Measurements from ENCODE around the gene CDC40.
"Not testable (repeated sequence)": the region's sequence is repeated elsewhere in the genome, so short reads cannot be mapped to it uniquely, and the experiment has no call there.

Gene CDC40

GRCh38 chr6:110239526-110240274 lies 59.5 kb downstream of the CDC40 start:
- no peaks in the 10 kb centered on the region for H3K4me1 ChIP-seq (ENCODE audit: control insufficient read depth, insufficient read depth, low read length, unreplicated experiment)
- no peaks in the 10 kb centered on the region for H3K79me2 ChIP-seq (ENCODE audit: control insufficient read depth, insufficient read depth, low read length, unreplicated experiment)
- no peak overlapping the region for H2AFZ ChIP-seq (ENCODE audit: low read length, unreplicated experiment)
- H3K36me3 ChIP-seq (ENCODE audit: insufficient read depth, low read length) = no peaks in the 10 kb centered on the region
- H3K4me3 ChIP-seq (ENCODE audit: low read depth, low read length) = no peak overlapping the region
- no peaks in the 10 kb centered on the region for H3K27me3 ChIP-seq (ENCODE audit: insufficient read depth, low read length)
- no peak overlapping the region for H3K27ac ChIP-seq (ENCODE audit: low read depth, low read length)

- not testable (repeated sequence) for H3K4me1 ChIP-seq (ENCODE audit: control insufficient read depth, insufficient read depth, low read length, unreplicated experiment); H2AFZ ChIP-seq (ENCODE audit: low read length, unreplicated experiment); H3K36me3 ChIP-seq (ENCODE audit: insufficient read depth, low read length); H3K27me3 ChIP-seq (ENCODE audit: insufficient read depth, low read length); H3K27ac ChIP-seq (ENCODE audit: low read depth, low read length); H3K79me2 ChIP-seq (ENCODE audit: control insufficient read depth, insufficient read depth, low read length, unreplicated experiment); H3K4me3 ChIP-seq (ENCODE audit: low read depth, low read length)
Measured at GRCh38 chr6:110244621-110245020, 64.4 kb downstream of the CDC40 start.

DNA sequence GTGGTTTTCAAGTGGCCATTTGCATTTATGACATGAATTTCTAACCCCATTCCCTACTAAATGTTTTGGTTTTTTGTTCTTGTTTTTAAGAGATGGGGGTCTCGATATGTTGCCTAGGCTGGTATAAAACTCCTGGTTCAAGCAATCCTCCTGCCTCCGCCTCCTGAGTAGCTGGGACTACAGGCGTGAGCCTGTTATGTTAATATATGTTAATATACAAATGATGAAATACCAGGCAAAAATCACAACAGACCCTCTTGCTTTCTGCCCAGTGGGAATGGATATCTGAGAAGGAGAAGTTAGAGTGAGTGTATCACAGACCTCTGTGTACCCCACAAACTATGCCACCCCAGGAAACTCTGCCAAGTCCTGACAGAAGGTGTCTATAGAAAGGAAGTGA lies 66.2 kb downstream of the CDC40 start:
- H3K4me3 ChIP-seq (ENCODE audit: low read depth, low read length) = no peak overlapping the region
- no peaks in the 10 kb centered on the region for H3K4me1 ChIP-seq (ENCODE audit: control insufficient read depth, insufficient read depth, low read length, unreplicated experiment)
- H3K79me2 ChIP-seq (ENCODE audit: control insufficient read depth, insufficient read depth, low read length, unreplicated experiment) = no peaks in the 10 kb centered on the region
- H3K27ac ChIP-seq (ENCODE audit: low read depth, low read length) = no peak overlapping the region
- H3K27me3 ChIP-seq (ENCODE audit: insufficient read depth, low read length) = no peaks in the 10 kb centered on the region; the same call in 1 of the 2 replicates
- H2AFZ ChIP-seq (ENCODE audit: low read length, unreplicated experiment) = no peak overlapping the region
- no peaks in the 10 kb centered on the region for H3K36me3 ChIP-seq (ENCODE audit: insufficient read depth, low read length)

GRCh38 chr6:110246900-110247546 lies 66.8 kb downstream of the CDC40 start:
- no peak overlapping the region for H3K27ac ChIP-seq (ENCODE audit: low read depth, low read length)
- H3K79me2 ChIP-seq (ENCODE audit: control insufficient read depth, insufficient read depth, low read length, unreplicated experiment) = no peaks in the 10 kb centered on the region
- no peaks in the 10 kb centered on the region for H3K4me1 ChIP-seq (ENCODE audit: control insufficient read depth, insufficient read depth, low read length, unreplicated experiment)
- no peak overlapping the region for H3K4me3 ChIP-seq (ENCODE audit: low read depth, low read length)
- H3K36me3 ChIP-seq (ENCODE audit: insufficient read depth, low read length) = no peaks in the 10 kb centered on the region
- H2AFZ ChIP-seq (ENCODE audit: low read length, unreplicated experiment) = no peak overlapping the region
- H3K27me3 ChIP-seq (ENCODE audit: insufficient read depth, low read length) = no peaks in the 10 kb centered on the region; the same call in 1 of the 2 replicates

- no peaks in the 10 kb centered on the region for H3K79me2 ChIP-seq (ENCODE audit: control insufficient read depth, insufficient read depth, low read length, unreplicated experiment)
- H3K27ac ChIP-seq (ENCODE audit: low read depth, low read length) = no peak overlapping the region
- H3K4me1 ChIP-seq (ENCODE audit: control insufficient read depth, insufficient read depth, low read length, unreplicated experiment) = no peaks in the 10 kb centered on the region
- H3K36me3 ChIP-seq (ENCODE audit: insufficient read depth, low read length) = no peaks in the 10 kb centered on the region
- no peaks in the 10 kb centered on the region; the same call in 1 of the 2 replicates for H3K27me3 ChIP-seq (ENCODE audit: insufficient read depth, low read length)
- no peak overlapping the region for H2AFZ ChIP-seq (ENCODE audit: low read length, unreplicated experiment)
- no peak overlapping the region for H3K4me3 ChIP-seq (ENCODE audit: low read depth, low read length)
Measured at GRCh38 chr6:110250058-110250457, 69.8 kb downstream of the CDC40 start.

DNA sequence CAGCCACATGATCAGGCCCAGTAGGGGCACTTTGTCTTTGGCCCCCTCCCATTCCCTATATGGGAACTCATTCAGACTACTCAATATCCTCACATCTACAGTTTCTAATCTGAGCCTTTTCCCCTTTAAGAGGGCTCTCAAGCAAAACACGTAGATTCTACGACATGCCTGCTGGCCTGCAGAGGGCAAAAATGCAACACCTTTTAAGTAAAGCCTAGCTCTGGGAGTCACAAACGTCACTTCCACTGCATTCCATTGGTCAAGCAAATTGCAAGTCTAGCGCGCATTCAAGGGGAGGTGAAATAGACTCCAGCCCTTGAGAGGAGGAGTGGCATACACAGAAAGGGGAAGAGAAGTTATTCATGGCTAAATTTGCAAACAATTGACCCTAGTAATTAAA lies 70.6 kb downstream of the CDC40 start:
- Histone ChIP-seq H3K4me1 (ENCODE audit: control insufficient read depth, insufficient read depth, low read length, unreplicated experiment) (no peaks in the 10 kb centered on the region), H3K27me3 (ENCODE audit: insufficient read depth, low read length) (peaks cover 7% of the 10 kb centered on the region; the same call in 1 of the 2 replicates), H3K36me3 (ENCODE audit: insufficient read depth, low read length) (no peaks in the 10 kb centered on the region), H3K27ac (ENCODE audit: low read depth, low read length) (no peak overlapping the region), H3K4me3 (ENCODE audit: low read depth, low read length) (no peak overlapping the region), H3K79me2 (ENCODE audit: control insufficient read depth, insufficient read depth, low read length, unreplicated experiment) (no peaks in the 10 kb centered on the region), H2AFZ (ENCODE audit: low read length, unreplicated experiment) (no peak overlapping the region)

DNA sequence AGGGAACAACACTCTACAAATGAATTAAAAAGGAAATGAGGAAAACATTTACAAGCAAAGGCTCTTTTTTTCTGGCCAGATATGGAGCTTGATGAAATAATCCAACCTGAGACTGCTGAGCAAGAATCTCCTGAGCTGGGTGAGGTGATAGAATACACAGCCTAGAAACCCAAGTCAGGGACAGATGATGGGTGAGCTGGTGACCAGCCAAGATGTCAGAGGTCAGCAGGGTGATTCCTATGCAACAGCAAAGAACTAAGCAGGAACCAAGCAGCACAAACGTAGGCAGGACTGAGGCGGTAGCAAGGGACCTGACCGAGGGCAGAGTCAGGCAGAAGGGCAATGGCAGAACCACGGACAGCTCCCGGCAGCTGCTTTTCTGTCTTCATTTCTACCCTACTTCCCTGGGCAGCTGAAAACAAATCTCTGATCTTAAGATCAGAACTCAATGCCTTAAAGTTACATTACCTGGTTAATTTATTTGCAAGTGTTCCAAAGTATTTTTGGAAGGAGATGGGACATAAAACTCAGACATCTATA lies 75.1 kb downstream of the CDC40 start:
- Histone ChIP-seq H2AFZ (ENCODE audit: low read length, unreplicated experiment) (no peak overlapping the region), H3K27ac (ENCODE audit: low read depth, low read length) (no peak overlapping the region), H3K4me3 (ENCODE audit: low read depth, low read length) (no peak overlapping the region), H3K4me1 (ENCODE audit: control insufficient read depth, insufficient read depth, low read length, unreplicated experiment) (no peaks in the 10 kb centered on the region), H3K36me3 (ENCODE audit: insufficient read depth, low read length) (no peaks in the 10 kb centered on the region), H3K79me2 (ENCODE audit: control insufficient read depth, insufficient read depth, low read length, unreplicated experiment) (no peaks in the 10 kb centered on the region), H3K27me3 (ENCODE audit: insufficient read depth, low read length) (peaks cover 24% of the 10 kb centered on the region; the same call in 1 of the 2 replicates)

- H3K27ac ChIP-seq (ENCODE audit: low read depth, low read length) = no peak overlapping the region
- H3K4me1 ChIP-seq (ENCODE audit: control insufficient read depth, insufficient read depth, low read length, unreplicated experiment) = no peaks in the 10 kb centered on the region
- no peaks in the 10 kb centered on the region for H3K79me2 ChIP-seq (ENCODE audit: control insufficient read depth, insufficient read depth, low read length, unreplicated experiment)
- no peak overlapping the region for H3K4me3 ChIP-seq (ENCODE audit: low read depth, low read length)
- H3K36me3 ChIP-seq (ENCODE audit: insufficient read depth, low read length) = no peaks in the 10 kb centered on the region
- H3K27me3 ChIP-seq (ENCODE audit: insufficient read depth, low read length) = peaks cover 24% of the 10 kb centered on the region; the same call in 1 of the 2 replicates
- H2AFZ ChIP-seq (ENCODE audit: low read length, unreplicated experiment) = no peak overlapping the region
Measured at GRCh38 chr6:110256366-110256765, 76.1 kb downstream of the CDC40 start.

- Histone ChIP-seq H2AFZ (ENCODE audit: low read length, unreplicated experiment) (no peak overlapping the region), H3K27me3 (ENCODE audit: insufficient read depth, low read length) (peaks cover 23% of the 10 kb centered on the region; the same call in 1 of the 2 replicates), H3K4me1 (ENCODE audit: control insufficient read depth, insufficient read depth, low read length, unreplicated experiment) (no peaks in the 10 kb centered on the region), H3K36me3 (ENCODE audit: insufficient read depth, low read length) (no peaks in the 10 kb centered on the region), H3K4me3 (ENCODE audit: low read depth, low read length) (no peak overlapping the region), H3K79me2 (ENCODE audit: control insufficient read depth, insufficient read depth, low read length, unreplicated experiment) (no peaks in the 10 kb centered on the region), H3K27ac (ENCODE audit: low read depth, low read length) (no peak overlapping the region)
Measured at GRCh38 chr6:110265273-110265672, 85.0 kb downstream of the CDC40 start.

- Histone ChIP-seq H3K4me3 (ENCODE audit: low read depth, low read length) (no peak overlapping the region), H2AFZ (ENCODE audit: low read length, unreplicated experiment) (no peak overlapping the region), H3K79me2 (ENCODE audit: control insufficient read depth, insufficient read depth, low read length, unreplicated experiment) (no peaks in the 10 kb centered on the region), H3K4me1 (ENCODE audit: control insufficient read depth, insufficient read depth, low read length, unreplicated experiment) (no peaks in the 10 kb centered on the region), H3K27me3 (ENCODE audit: insufficient read depth, low read length) (peaks cover 35% of the 10 kb centered on the region; the same call in 1 of the 2 replicates), H3K27ac (ENCODE audit: low read depth, low read length) (no peak overlapping the region), H3K36me3 (ENCODE audit: insufficient read depth, low read length) (no peaks in the 10 kb centered on the region)
Measured at GRCh38 chr6:110266996-110267395, 86.8 kb downstream of the CDC40 start.

- no peaks in the 10 kb centered on the region for H3K79me2 ChIP-seq (ENCODE audit: control insufficient read depth, insufficient read depth, low read length, unreplicated experiment)
- no peak overlapping the region for H2AFZ ChIP-seq (ENCODE audit: low read length, unreplicated experiment)
- H3K27ac ChIP-seq (ENCODE audit: low read depth, low read length) = no peak overlapping the region
- H3K4me3 ChIP-seq (ENCODE audit: low read depth, low read length) = no peak overlapping the region
- no peaks in the 10 kb centered on the region for H3K36me3 ChIP-seq (ENCODE audit: insufficient read depth, low read length)
- H3K4me1 ChIP-seq (ENCODE audit: control insufficient read depth, insufficient read depth, low read length, unreplicated experiment) = no peaks in the 10 kb centered on the region
- peaks cover 54% of the 10 kb centered on the region; the same call in 1 of the 2 replicates for H3K27me3 ChIP-seq (ENCODE audit: insufficient read depth, low read length)
Measured at GRCh38 chr6:110269623-110270022, 89.4 kb downstream of the CDC40 start.

Data from ACC112 (cell line).